ENCODE data around the gene IFNL1. TPM values are rescaled to one million over a fixed set of nuclear protein-coding genes. Genes with fewer than 3 reads are reported as not detected.

IFNL1 gene
- total RNA-seq, 4 donors from 2014 or later: not detected

DNA sequence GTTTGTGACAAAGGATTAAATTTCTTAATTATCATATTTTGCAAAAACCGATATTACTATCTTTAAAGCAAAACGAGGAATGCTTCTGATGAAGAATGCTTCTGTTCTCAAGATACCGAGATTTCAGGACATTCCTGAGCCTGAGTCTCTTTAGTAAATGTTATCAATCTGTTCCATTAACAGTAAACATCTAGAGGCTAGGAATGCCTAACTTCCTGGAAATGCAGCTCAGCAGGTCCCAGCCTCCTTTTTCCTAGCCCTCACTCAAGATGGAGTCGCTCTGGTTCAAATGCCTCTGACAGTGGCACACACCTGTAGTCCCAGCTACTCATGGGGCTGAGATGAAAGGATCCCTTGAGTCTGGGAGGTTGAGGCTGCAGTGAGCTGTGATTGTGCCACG, 45.1 kb upstream of the IFNL1 start:
- no peak for DNase-seq (ENCODE audit: low spot score in 2 of 2)
- Histone ChIP-seq H3K27me3 (peaks cover 0 to 41% of the 10 kb centered on the region in 2 donors), H3K27ac (no peak overlapping the region), H3K4me3 (no peak overlapping the region), H3K36me3 (no peaks in the 10 kb centered on the region), H3K9me3 (no peaks in the 10 kb centered on the region), H3K4me1 (peaks cover 0 to 14% (median 4%) of the 10 kb centered on the region in 4 donors)
- TF ChIP-seq POLR2A (IDR thresholded peaks at IDR 0.05): no peak
- TF ChIP-seq CTCF (IDR thresholded peaks at IDR 0.05): no peak
- no peak for TF ChIP-seq EP300 (IDR thresholded peaks at IDR 0.05)
- 79 to 80% methylated on average over 5 of the region's 5 CpGs for WGBS, 2 donors

GRCh38 chr19:39251846-39252245, 44.4 kb upstream of the IFNL1 start:
- TF ChIP-seq CTCF (IDR thresholded peaks at IDR 0.05) (no peak), EP300 (IDR thresholded peaks at IDR 0.05) (no peak)
- WGBS, 2 donors: 55 to 61% methylated on average over 3 of the region's 3 CpGs
- DNase-seq (ENCODE audit: low spot score in 2 of 2): no peak
- peaks cover 0 to 14% (median 4%) of the 10 kb centered on the region in 4 donors for H3K4me1 ChIP-seq
- H3K27me3 ChIP-seq: peaks cover 0 to 39% of the 10 kb centered on the region in 2 donors
- H3K36me3 ChIP-seq: no peaks in the 10 kb centered on the region
- peaks cover 0 to 7% (median 0%) of the 10 kb centered on the region in 4 donors for H3K9me3 ChIP-seq
- no peak overlapping the region for H3K4me3 ChIP-seq
- no peak overlapping the region for H3K27ac ChIP-seq

- WGBS, 2 donors: 51 to 60% methylated on average over 3 of the region's 3 CpGs
- no peak for TF ChIP-seq EP300 (IDR thresholded peaks at IDR 0.05)
- no peak for TF ChIP-seq POLR2A (IDR thresholded peaks at IDR 0.05)
- TF ChIP-seq CTCF (IDR thresholded peaks at IDR 0.05): no peak
- Histone ChIP-seq H3K9me3 (peaks cover 0 to 11% (median 0%) of the 10 kb centered on the region in 4 donors), H3K27me3 (peaks cover 0 to 32% of the 10 kb centered on the region in 2 donors), H3K36me3 (no peaks in the 10 kb centered on the region), H3K4me1 (peaks cover 0 to 8% (median 2%) of the 10 kb centered on the region in 4 donors), H3K4me3 (no peak overlapping the region), H3K27ac (no peak overlapping the region)
- DNase-seq (ENCODE audit: low spot score in 2 of 2): no peak
Observed at GRCh38 chr19:39252458-39252857, 43.7 kb upstream of the IFNL1 start.

- Histone ChIP-seq H3K27ac (no peak overlapping the region), H3K4me3 (no peak overlapping the region), H3K36me3 (no peaks in the 10 kb centered on the region), H3K27me3 (peaks cover 0 to 21% of the 10 kb centered on the region in 2 donors), H3K4me1 (no peaks in the 10 kb centered on the region), H3K9me3 (peaks cover 0 to 16% (median 0%) of the 10 kb centered on the region in 4 donors)
- DNase-seq (ENCODE audit: low spot score in 2 of 2): no peak
- 69 to 76% methylated on average over 8 of the region's 8 CpGs for WGBS, 2 donors
- TF ChIP-seq EP300 (IDR thresholded peaks at IDR 0.05) (no peak), CTCF (IDR thresholded peaks at IDR 0.05) (no peak), POLR2A (IDR thresholded peaks at IDR 0.05) (no peak)
Observed at GRCh38 chr19:39253374-39254149, 42.6 kb upstream of the IFNL1 start.

- DNase-seq (ENCODE audit: low spot score in 2 of 2): no peak
- Histone ChIP-seq H3K4me1 (no peaks in the 10 kb centered on the region), H3K4me3 (no peak overlapping the region), H3K27ac (no peak overlapping the region), H3K9me3 (peaks cover 0 to 17% (median 0%) of the 10 kb centered on the region in 4 donors), H3K36me3 (no peaks in the 10 kb centered on the region), H3K27me3 (peaks cover 0 to 14% of the 10 kb centered on the region in 2 donors)
- WGBS, 2 donors: 84 to 86% methylated on average over 26 to 29 of the region's 29 CpGs
- TF ChIP-seq EP300 (IDR thresholded peaks at IDR 0.05) (no peak), POLR2A (IDR thresholded peaks at IDR 0.05) (no peak), CTCF (IDR thresholded peaks at IDR 0.05) (no peak)
Observed at GRCh38 chr19:39254531-39255345, 41.5 kb upstream of the IFNL1 start.

Data from tibial nerve (tissue), 4 donors.